ENCODE measurements around the gene SEC63.

- TF ChIP-seq POLR2A (IDR thresholded peaks at IDR 0.05; ENCODE audit: low read length) (no peak), GATA1 (IDR thresholded peaks at IDR 0.05; ENCODE audit: low read depth, low read length) (no peak)
Observed at GRCh38 chr6:107965746-107966145, 7.7 kb upstream of the SEC63 start.

Data from erythroblast (primary cell).